BLaER1 (cell line): ENCODE results near the gene IER5.

ENCODE experiments used
- H3K27ac ChIP-seq: shearing (Covaris generic); formaldehyde crosslinking; 2 replicates; pipeline ENCODE4 v1.8.1; 2022
- H3K27me3 ChIP-seq: shearing (Covaris generic); formaldehyde crosslinking; 2 replicates; pipeline ENCODE4 v1.8.1; 2022
- H3K36me3 ChIP-seq: shearing (Covaris generic); formaldehyde crosslinking; 2 replicates; pipeline ENCODE4 v1.8.1; 2022
- H3K4me1 ChIP-seq: shearing (Covaris generic); formaldehyde crosslinking; 2 replicates; pipeline ENCODE4 v1.8.1; 2022
- H3K4me2 ChIP-seq: shearing (Covaris generic); formaldehyde crosslinking; 2 replicates; pipeline ENCODE4 v1.8.1; 2022
- H3K4me3 ChIP-seq: shearing (Covaris generic); formaldehyde crosslinking; 2 replicates; pipeline ENCODE4 v1.8.1; 2022
- H3K9ac ChIP-seq: shearing (Covaris generic); formaldehyde crosslinking; 2 replicates; pipeline ENCODE4 v1.8.1; 2022
- H3K9me3 ChIP-seq: shearing (Covaris generic); formaldehyde crosslinking; 2 replicates; pipeline ENCODE4 v1.8.1; 2022
- H4K20me1 ChIP-seq: shearing (Covaris generic); formaldehyde crosslinking; 2 replicates; pipeline ENCODE4 v1.8.1; 2022
- Cebpa-rat ChIP-seq: shearing (Covaris generic); IDR thresholded peaks from 2 replicates; pipeline ENCODE4 v1.8.1; 2022

Gene IER5

DNA sequence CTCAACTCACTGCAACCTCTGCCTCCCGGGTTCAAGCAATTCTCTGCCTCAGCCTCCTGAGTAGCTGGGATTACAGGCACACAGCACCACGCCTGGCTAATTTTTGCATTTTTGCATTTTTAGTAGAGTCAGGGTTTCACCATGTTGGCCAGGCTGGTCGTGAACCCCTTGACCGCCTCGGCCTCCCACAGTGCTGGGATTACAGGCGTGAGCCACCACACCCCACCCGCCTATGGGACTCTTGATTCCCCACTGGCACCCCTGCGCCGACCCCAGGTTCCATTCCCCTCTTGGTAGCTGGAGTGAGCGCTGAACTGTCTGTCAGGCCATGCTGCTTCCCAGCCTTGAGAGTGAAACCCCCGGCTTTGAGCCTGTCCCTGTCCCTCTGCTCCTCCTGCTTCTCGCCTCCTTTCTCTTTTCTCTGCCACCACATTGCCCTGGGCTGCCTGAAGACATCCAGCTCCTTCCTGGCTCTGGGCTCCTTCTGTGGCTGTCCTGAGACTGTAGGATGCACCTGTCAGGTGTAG is 48.8 kb downstream of the IER5 start:
- Histone ChIP-seq H3K36me3 (no peaks in the 10 kb centered on the region), H3K4me1 (peaks cover 99% of the 10 kb centered on the region), H3K27ac (peak overlapping the region; percentile 93), H4K20me1 (no peaks in the 10 kb centered on the region), H3K27me3 (no peaks in the 10 kb centered on the region), H3K4me3 (no peak overlapping the region), H3K4me2 (peak overlapping the region; percentile 92), H3K9me3 (no peaks in the 10 kb centered on the region), H3K9ac (no peak overlapping the region)
- TF ChIP-seq Cebpa-rat = no peak

DNA sequence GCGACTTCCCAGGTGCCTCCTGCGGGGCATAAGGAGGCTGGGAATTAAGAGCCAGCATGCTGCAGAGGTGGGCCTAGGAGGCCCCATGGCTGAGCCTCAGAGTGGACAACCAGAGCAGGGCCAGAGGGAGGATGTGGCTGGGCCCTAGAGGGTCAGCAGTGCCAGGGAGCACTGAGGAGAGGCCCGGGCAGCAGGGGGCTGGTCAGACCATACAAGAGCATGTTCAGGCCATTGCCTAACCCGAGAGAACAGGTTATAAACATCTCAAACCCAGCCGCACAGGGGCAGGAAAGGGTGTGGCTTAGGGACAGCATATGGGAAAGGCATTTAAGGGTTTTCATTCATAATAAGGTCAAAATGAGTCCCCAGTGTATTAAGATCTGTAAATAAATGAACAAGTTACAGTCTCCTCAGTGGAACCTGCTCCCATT is 51.1 kb downstream of the IER5 start:
- Histone ChIP-seq H3K4me2 (peak overlapping the region; percentile 67), H3K4me1 (peaks cover 77% of the 10 kb centered on the region), H3K9ac (no peak overlapping the region; the same call in 1 of the 2 replicates), H3K9me3 (no peaks in the 10 kb centered on the region), H3K4me3 (no peak overlapping the region), H3K36me3 (no peaks in the 10 kb centered on the region), H3K27me3 (no peaks in the 10 kb centered on the region), H3K27ac (peak overlapping the region; percentile 25), H4K20me1 (no peaks in the 10 kb centered on the region)
- no peak for TF ChIP-seq Cebpa-rat

DNA sequence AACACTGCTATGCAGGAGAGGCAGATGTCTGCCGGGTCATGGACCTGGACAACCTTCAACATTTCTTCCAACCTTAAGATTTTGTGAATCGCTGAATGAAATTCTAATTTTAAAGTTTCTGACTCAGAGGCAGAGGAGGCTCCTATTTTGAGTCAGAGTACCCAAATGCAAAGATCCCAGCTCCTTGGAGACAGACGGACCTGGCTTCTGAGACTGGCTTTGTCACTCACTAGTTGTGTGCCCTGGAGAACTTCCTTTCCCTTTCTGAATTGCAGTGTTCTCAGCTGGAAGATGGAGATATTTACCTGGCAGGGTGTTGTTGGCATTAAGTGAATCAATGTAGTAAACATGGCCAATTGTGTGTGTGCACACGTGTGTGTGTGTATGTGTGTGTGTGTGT is 51.9 kb downstream of the IER5 start:
- Histone ChIP-seq H3K4me3 (no peak overlapping the region), H3K4me1 (peaks cover 70% of the 10 kb centered on the region), H3K9ac (no peak overlapping the region), H3K27ac (no peak overlapping the region), H4K20me1 (no peaks in the 10 kb centered on the region), H3K36me3 (no peaks in the 10 kb centered on the region), H3K27me3 (no peaks in the 10 kb centered on the region), H3K4me2 (peak overlapping the region; percentile 67), H3K9me3 (no peaks in the 10 kb centered on the region)
- TF ChIP-seq Cebpa-rat = no peak

DNA sequence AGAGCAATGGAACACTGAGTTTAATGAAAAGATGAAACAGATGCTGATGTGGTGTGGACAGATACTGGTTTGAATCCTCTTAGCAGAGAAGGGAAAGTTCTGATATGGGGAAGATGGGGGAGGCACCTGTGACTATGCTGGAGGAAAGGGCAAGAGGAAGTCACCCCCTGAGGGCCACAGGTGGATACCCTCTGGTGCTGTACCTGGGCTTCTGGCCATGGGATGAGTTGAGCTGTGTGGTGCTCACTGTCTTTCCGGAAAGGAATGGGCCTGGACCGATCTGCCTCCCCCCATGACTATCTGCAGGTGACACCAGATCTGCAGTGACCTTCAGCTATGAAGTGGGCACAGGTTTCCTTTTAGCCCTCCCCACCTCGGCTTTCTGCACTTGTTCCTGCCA is 52.4 kb downstream of the IER5 start:
- Histone ChIP-seq H3K36me3 (no peaks in the 10 kb centered on the region), H3K4me2 (peak overlapping the region; percentile 67), H3K4me3 (no peak overlapping the region)

DNA sequence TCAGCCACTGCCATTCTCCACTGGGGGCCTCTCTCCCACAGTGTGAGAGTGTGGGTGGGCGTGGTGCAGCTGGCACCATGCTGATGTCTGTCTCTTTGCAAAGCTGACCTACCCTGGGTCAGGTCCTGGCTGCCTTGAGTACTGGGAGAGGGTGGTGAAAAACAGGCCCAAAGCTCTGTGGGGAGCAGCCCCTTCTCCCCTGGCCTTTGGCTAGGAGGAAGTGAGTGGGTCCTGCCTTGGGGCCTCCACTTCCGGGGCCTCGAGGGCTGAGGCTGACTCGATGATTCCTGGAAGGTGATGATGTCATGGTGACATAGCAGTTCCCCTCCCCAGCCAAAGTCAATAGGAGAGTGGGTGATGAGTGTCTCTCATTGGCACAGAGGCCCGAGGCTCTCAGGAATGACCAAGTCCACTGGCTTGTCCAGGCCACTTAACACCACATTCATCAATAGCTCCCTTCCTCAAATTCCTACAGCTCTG is 53.0 kb downstream of the IER5 start:
- Histone ChIP-seq H3K9ac (no peak overlapping the region), H3K36me3 (no peaks in the 10 kb centered on the region), H3K27ac (no peak overlapping the region)

More for the DNA sequence above, 52.4 kb downstream of the IER5 start:
- H3K4me1 ChIP-seq = peaks cover 65% of the 10 kb centered on the region
- H4K20me1 ChIP-seq = no peaks in the 10 kb centered on the region
- no peak overlapping the region for H3K9ac ChIP-seq
- H3K9me3 ChIP-seq = no peaks in the 10 kb centered on the region
- no peaks in the 10 kb centered on the region for H3K27me3 ChIP-seq
- no peak overlapping the region for H3K27ac ChIP-seq
- no peak for TF ChIP-seq Cebpa-rat

More for the DNA sequence above, 53.0 kb downstream of the IER5 start:
- Histone ChIP-seq H3K27me3 (no peaks in the 10 kb centered on the region), H3K4me1 (peaks cover 59% of the 10 kb centered on the region), H4K20me1 (no peaks in the 10 kb centered on the region), H3K4me3 (no peak overlapping the region), H3K9me3 (peaks cover 2% of the 10 kb centered on the region; the same call in 1 of the 2 replicates), H3K4me2 (peak overlapping the region; percentile 67)
- TF ChIP-seq Cebpa-rat = no peak
